ENCODE measurements around the gene DDRGK1.

Gene DDRGK1

DNA sequence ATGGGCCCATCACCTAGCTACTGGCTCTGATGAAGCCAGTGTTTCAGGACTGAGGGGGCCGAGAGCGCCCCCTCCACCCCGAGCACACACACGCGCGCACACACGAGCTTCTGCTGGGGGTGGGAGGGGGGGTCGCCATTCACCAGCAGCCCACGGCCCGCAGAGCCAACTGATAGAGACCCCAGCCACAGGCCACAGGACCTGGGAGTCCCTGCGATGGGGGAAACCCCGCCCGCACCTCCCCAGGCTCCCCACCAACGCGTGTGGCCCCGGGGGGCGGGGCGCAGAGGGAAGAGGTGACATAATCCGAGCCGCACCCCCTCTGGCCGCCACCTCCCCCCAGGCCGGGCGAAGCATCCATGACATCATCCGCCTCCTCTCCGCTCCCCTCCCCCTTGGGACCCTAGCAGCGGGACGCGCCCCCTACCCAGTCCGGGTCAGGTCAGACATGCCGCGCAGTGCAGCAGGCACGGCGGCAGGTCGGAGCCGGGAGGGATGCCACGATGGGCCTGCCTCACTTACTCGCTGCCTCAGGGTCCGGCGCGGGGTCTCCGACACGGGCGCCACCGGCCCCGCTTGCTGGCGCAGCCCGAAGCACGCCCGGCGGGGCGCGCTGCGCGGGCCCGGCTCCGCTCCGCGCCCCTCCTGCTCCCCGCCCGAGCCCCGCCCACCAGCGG lies 31.4 kb downstream of the DDRGK1 start, which contains the start of gene LZTS3:
LZTS3 (minus strand) TSS at position 617 of the 677 bp plus-strand sequence. CDS start 6,386 bp downstream, outside the sequence.
- TF ChIP-seq, protein P1, sequence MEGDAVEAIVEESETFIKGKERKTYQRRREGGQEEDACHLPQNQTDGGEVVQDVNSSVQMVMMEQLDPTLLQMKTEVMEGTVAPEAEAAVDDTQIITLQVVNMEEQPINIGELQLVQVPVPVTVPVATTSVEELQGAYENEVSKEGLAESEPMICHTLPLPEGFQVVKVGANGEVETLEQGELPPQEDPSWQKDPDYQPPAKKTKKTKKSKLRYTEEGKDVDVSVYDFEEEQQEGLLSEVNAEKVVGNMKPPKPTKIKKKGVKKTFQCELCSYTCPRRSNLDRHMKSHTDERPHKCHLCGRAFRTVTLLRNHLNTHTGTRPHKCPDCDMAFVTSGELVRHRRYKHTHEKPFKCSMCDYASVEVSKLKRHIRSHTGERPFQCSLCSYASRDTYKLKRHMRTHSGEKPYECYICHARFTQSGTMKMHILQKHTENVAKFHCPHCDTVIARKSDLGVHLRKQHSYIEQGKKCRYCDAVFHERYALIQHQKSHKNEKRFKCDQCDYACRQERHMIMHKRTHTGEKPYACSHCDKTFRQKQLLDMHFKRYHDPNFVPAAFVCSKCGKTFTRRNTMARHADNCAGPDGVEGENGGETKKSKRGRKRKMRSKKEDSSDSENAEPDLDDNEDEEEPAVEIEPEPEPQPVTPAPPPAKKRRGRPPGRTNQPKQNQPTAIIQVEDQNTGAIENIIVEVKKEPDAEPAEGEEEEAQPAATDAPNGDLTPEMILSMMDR (conservative IDR thresholded peaks at IDR 0.05; ENCODE audit: low read depth, low read length): no peak
- no peak for DNase-seq (ENCODE audit: low read depth)
- peak within 1 kb of the TSS; percentile 74 for H3K4me3 ChIP-seq (ENCODE audit: low read length)

DNA sequence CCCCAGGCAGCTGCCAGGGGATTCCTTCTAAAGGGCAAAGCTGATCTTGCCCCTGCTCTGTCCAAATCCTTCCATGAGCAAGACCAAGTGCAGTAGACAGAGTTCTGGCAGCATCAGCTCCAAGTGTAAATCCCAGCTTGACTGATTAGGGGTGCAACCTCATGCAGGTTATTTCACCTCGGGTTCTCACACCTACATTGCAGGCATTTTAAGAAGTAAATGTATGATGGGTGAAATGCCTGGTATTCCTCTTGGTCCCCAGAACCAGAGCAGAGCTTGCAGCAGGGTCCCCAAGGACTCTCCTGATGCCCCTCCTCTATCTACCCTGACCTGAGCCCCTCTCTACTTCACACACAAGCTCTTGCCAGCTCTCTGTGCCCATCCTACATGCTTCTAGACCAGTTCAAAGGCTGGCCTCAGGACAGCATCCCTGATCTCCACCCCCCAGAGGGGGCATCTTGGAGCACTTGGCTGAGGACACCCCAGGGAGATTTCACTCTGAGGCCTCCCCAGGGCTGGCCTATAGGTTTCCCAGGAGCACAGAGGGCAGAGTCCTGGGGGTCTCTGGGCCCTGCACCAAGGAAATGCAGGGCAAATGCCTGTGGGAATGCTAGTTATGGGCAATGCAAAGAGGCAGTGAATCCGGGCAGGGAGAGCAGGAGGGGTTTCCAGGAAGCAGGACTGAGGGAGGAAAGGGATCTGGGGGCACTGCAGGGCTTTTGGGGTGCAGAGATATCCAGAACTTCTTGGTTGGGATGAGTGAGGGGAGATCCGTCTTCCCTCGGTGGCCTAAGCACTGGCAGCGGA lies 32.2 kb downstream of the DDRGK1 start:
- DNase-seq (ENCODE audit: low read depth): no peak
- TF ChIP-seq, protein P1 (conservative IDR thresholded peaks at IDR 0.05; ENCODE audit: low read depth, low read length): peak; percentile 1
- peak overlapping the region; percentile 73 for H3K4me3 ChIP-seq (ENCODE audit: low read length)

DNA sequence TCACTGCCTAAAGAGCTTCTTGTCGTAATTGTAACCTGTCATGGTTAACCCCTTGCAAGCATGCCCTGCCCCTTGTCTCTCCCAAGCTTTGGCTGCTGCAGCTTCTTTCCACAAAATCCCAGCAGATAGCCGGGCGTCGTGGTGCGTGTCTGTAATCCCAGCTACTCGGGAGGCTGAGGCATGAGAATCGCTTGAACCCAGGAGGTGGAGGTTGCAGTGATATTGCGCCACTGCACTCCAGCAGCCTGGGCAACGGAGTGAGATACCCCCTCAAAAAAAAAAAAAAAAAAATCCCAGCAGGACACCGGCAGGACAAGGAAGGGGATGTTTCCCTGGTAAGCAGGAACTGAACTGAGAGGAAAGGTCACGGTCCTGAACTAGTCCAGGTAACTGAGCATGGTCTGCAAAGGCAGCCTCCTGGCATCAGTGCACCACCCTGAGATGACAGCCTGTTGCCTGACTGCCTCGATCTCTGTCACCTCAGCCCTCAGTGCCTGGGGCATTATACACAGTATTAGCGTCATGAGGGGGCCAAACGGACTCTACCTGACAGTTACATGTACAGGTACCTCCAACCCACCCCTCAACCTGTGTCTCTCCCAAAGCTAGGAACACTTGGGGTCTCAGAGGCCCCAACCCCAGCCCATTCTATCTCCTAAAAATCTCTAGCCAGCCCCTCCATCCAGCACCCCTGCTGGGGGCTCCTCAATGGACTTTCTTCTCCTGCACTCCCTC lies 32.9 kb downstream of the DDRGK1 start:
- no peak for DNase-seq (ENCODE audit: low read depth)
- TF ChIP-seq, protein P1 (conservative IDR thresholded peaks at IDR 0.05; ENCODE audit: low read depth, low read length): no peak
- H3K4me3 ChIP-seq (ENCODE audit: low read length): no peak overlapping the region

DNA sequence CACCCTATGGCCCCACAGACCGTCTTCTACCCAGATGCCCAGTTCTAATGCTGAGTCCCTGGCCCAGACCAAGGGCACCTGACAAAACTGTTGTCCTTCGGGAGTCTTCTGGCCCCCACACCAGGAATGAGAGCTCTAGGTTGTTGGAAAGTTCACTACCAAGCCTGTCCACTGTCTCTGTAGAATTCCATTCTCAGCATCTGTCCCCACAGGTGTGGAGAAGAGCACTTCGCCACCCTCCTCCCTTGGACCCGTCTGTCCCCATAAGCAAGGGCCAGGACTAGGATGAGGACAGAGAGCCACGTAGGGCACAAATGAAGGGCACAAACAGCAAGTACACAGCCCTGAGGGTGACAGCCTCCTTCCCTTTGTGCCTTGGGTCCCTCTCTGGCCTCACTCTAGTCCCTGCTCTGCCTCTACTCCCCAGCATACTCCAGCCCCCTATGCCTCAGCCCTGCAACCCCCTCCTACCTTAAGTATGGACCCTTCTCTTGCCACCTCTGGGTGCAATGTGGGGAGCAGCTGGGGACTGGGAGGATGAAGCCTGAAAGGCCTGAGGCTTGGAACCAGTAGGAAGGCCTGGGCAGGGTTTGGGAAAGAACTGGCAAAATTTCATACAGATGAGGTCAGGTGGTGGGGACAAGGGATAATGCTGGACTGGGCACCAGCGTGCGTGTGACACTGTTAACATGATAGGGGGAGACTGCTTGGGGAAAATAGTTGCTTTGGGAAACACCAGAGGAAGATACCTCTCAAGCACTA lies 35.5 kb downstream of the DDRGK1 start:
- H3K4me3 ChIP-seq (ENCODE audit: low read length): no peak overlapping the region
- TF ChIP-seq, protein P1 (conservative IDR thresholded peaks at IDR 0.05; ENCODE audit: low read depth, low read length): no peak
- DNase-seq (ENCODE audit: low read depth): no peak

DNA sequence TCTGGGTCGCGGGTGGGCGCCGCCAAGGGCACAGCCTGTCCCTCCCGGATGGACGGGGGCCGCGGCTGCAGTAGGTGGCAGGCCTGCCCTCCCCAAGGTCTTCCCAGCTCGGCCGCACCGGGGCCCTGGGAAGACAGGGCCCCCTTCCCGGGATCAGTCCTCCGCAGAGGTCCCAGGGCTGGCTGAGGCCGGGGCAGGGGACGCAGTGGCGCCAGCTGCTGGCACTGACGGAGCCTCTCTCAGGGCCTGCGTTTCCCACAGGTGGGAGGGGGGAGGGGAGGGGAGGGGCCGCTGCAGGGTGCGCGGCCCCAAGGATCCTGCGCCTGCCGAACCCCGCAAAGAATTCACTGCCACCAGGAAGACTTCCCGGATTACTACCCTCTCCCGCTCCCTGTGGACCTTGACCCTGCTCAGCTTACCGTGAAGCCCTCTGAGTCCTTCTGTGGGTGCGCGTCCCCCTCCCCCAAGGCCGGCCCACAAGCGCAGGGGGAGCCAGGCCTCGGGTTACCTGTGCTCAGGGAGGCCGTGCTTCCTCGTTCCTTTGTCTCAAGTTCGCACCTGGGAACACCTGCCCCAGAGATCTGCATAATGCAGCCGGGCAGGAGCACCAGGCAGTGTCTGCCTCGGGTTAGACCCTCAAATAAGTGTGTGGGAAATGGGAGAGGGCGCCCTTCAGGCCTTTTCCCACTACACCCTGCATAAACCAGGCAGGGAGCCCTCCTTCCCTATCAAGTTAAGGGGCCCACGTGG lies 36.2 kb downstream of the DDRGK1 start:
- DNase-seq (ENCODE audit: low read depth): no peak
- H3K4me3 ChIP-seq (ENCODE audit: low read length): no peak overlapping the region
- TF ChIP-seq, protein P1 (conservative IDR thresholded peaks at IDR 0.05; ENCODE audit: low read depth, low read length): no peak

DNA sequence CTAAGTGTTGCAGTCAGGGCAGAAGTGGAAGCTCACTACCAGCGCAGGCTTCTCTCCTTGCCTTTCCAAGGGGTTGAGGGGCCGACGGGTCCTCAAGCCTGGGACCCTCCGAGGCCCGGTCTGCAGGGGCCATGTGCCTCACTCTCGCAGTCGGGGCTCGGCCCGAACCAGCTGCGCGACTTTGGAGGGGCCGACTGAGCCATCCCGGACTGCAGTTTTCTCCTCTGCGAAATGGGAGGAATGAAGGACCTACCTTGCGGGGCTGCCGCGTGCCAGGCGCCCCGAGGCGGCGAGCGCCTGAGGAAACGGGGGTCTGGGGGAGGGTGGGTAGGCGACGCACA lies 36.8 kb downstream of the DDRGK1 start:
- no peak overlapping the region for H3K4me3 ChIP-seq (ENCODE audit: low read length)
- TF ChIP-seq, protein P1 (conservative IDR thresholded peaks at IDR 0.05; ENCODE audit: low read depth, low read length): no peak
- DNase-seq (ENCODE audit: low read depth): no peak
